AG09319 (cell line): ENCODE data around the gene RHOH.

ENCODE experiments used
- DNase-seq: peaks from one replicate; pipeline ENCODE4 v3.0.0-alpha.2; 2010; ENCODE audit warnings: low read depth; ENCODE audit errors: extremely low read depth
- CTCF ChIP-seq: IDR thresholded peaks from 2 replicates; pipeline ENCODE4 v1.5.1; 2011; ENCODE audit warnings: low read depth, mild to moderate bottlenecking, inconsistent platforms, low read length, moderate library complexity

The RHOH gene

GRCh38 chr4:40228497-40229365 lies 31.9 kb downstream of the RHOH start:
- peak; percentile 31 for TF ChIP-seq CTCF
- no peak for DNase-seq

GRCh38 chr4:40231316-40231863 lies 34.6 kb downstream of the RHOH start:
- DNase-seq, result no peak
- TF ChIP-seq CTCF, result no peak

- DNase-seq, result no peak
- no peak for TF ChIP-seq CTCF
Measured at GRCh38 chr4:40232610-40233009, 35.8 kb downstream of the RHOH start.

GRCh38 chr4:40233227-40233626 lies 36.4 kb downstream of the RHOH start:
- no peak for TF ChIP-seq CTCF
- DNase-seq, result no peak

GRCh38 chr4:40234519-40235039 lies 37.7 kb downstream of the RHOH start:
- no peak for DNase-seq
- TF ChIP-seq CTCF, result no peak

- DNase-seq, result no peak
- no peak for TF ChIP-seq CTCF
Measured at GRCh38 chr4:40238008-40238699, 41.3 kb downstream of the RHOH start.
